HepG2 (cell line): Measurements from ENCODE around the gene NCKAP5L. TPM values are rescaled to one million over a fixed set of nuclear protein-coding genes. Genes with fewer than 3 reads are reported as not detected.

Experiments used
- ATAC-seq: fragments of 200-7000 bp; cut with Tn5 transposase; 3 replicates; pipeline ENCODE4 v1.9.1; 2020; ENCODE audit warnings: mild to moderate bottlenecking, moderate library complexity
- BruUV-seq: library from RNA; stranded (reverse); fragments of 400-500 nt; replicated peaks from 2 replicates; lab custom pipeline; 2021; lab: Mats Ljungman, UMichigan
- CTCF ChIA-PET: fragments of 300-600 bp; formaldehyde crosslinking; extraction: SDS; loops from one replicate; lab custom pipeline; 2021; ENCODE audit warnings: low total read pairs, inconsistent platforms, low intra/inter-chr PET ratio; lab: Yijun Ruan, JAX
- POLR2A ChIA-PET: fragments of 350-600 bp; sonication (Branson Sonifier 250); formaldehyde crosslinking; loops from one replicate; lab custom pipeline; 2020; ENCODE audit warnings: antibody characterized with exemption, inconsistent platforms; lab: Yijun Ruan, JAX
- DNase-seq: peaks from one replicate; pipeline ENCODE4 v3.0.0-alpha.2; 2015; ENCODE audit warnings: low spot score
- FAIRE-seq: peaks from 3 replicates; lab custom pipeline; 2011; peaks lifted over from hg19 to GRCh38; lab: Jason Lieb, UNC
- H2AFZ ChIP-seq: one replicate; pipeline ENCODE4 v1.6.1; 2011; ENCODE audit warnings: low read length, inconsistent platforms
- H3K27ac ChIP-seq: fragments of 300-600 bp; 3 replicates; pipeline ENCODE4 v1.8.0; 2011; ENCODE audit warnings: mixed run types, mild to moderate bottlenecking, mixed read lengths, low read length, inconsistent platforms; ENCODE audit not compliant: insufficient read depth; ENCODE audit errors: extremely low read length
- H3K27me3 ChIP-seq, 2 experiments: fragments of 200-600 bp in 1 of 2; 2 replicates in 1 of 2; 3 replicates in 1 of 2; pipeline versions ENCODE4 v1.6.0 to v1.8.0; 2011; ENCODE audit warnings: low read length in 2 of 2, mild to moderate bottlenecking in 2 of 2, moderate library complexity in 2 of 2, inconsistent platforms in 1 of 2; ENCODE audit not compliant: insufficient read depth in 2 of 2, control insufficient read depth in 1 of 2
- H3K36me3 ChIP-seq, 2 experiments: fragments of 200-600 bp in 1 of 2; replicated peaks in 1 of 2; 2 replicates in 1 of 2; 3 replicates in 1 of 2; pipeline versions ENCODE4 v1.5.1 to v1.8.0; 2011; ENCODE audit warnings: low read length in 2 of 2, inconsistent platforms in 1 of 2; ENCODE audit not compliant: insufficient read depth in 2 of 2, control insufficient read depth in 1 of 2
- H3K4me1 ChIP-seq: 2 replicates; pipeline ENCODE4 v1.5.1; 2012; ENCODE audit warnings: low read length, inconsistent platforms; ENCODE audit not compliant: insufficient read depth
- H3K4me2 ChIP-seq: 2 replicates; pipeline ENCODE4 v1.6.0; 2011; ENCODE audit warnings: low read depth, low read length, inconsistent platforms
- H3K4me3 ChIP-seq, 3 experiments: fragments of 200-600 bp in 1 of 3; sonication (generic), shearing (Covaris generic) in 1 of 3; replicated peaks in 1 of 3; 2 replicates each; pipeline ENCODE4 v1.5.1; 2011 to 2016; ENCODE audit warnings: low read length in 3 of 3, inconsistent platforms in 2 of 3, low read depth in 2 of 3, mild to moderate bottlenecking in 2 of 3, control low read depth in 1 of 3, mixed read lengths in 1 of 3; ENCODE audit not compliant: insufficient read depth in 1 of 3
- H3K79me2 ChIP-seq: one replicate; pipeline ENCODE4 v1.6.1; 2011; ENCODE audit warnings: low read length, inconsistent platforms; ENCODE audit not compliant: insufficient read depth
- H3K9ac ChIP-seq: 2 replicates; pipeline ENCODE4 v1.6.0; 2011; ENCODE audit warnings: mild to moderate bottlenecking, low read depth, low read length, inconsistent platforms; ENCODE audit not compliant: insufficient read depth
- H3K9me3 ChIP-seq: 2 replicates; pipeline ENCODE4 v1.5.1; 2012; ENCODE audit warnings: mild to moderate bottlenecking, low read length
- H4K20me1 ChIP-seq: 2 replicates; pipeline ENCODE4 v1.6.0; 2011; ENCODE audit warnings: inconsistent platforms, mild to moderate bottlenecking, low read length, moderate library complexity; ENCODE audit not compliant: insufficient read depth
- CEBPB ChIP-seq: IDR thresholded peaks from 2 replicates; pipeline ENCODE4 v1.6.1; 2011; ENCODE audit warnings: low read depth, low read length, improper control_type of control experiment, borderline replicate concordance
- CEBPG ChIP-seq: IDR thresholded peaks from 2 replicates; pipeline ENCODE4 v1.6.1; 2016
- HNF4A ChIP-seq: sonication (generic); formaldehyde crosslinking; IDR thresholded peaks from 2 replicates; pipeline ENCODE4 v1.4.0; 2020; ENCODE audit warnings: missing genetic modification reagents
- MYNN ChIP-seq: sonication (generic); formaldehyde crosslinking; IDR thresholded peaks from 2 replicates; pipeline ENCODE4 v1.4.0; 2020; ENCODE audit warnings: mild to moderate bottlenecking, low read depth, missing genetic modification reagents
- NFRKB ChIP-seq: fragments of 450-650 bp; IDR thresholded peaks from 2 replicates; pipeline ENCODE4 v1.6.1; 2017
- PAX8 ChIP-seq: sonication (generic); formaldehyde crosslinking; IDR thresholded peaks from 2 replicates; pipeline ENCODE4 v1.8.0; 2022; ENCODE audit warnings: mild to moderate bottlenecking, missing genetic modification reagents, borderline replicate concordance
- ZNF737 ChIP-seq: sonication (generic); formaldehyde crosslinking; IDR thresholded peaks from 2 replicates; pipeline ENCODE4 v1.5.0; 2020; ENCODE audit warnings: missing genetic modification reagents, mild to moderate bottlenecking, borderline replicate concordance
- ZNF788 ChIP-seq: sonication (generic); formaldehyde crosslinking; IDR thresholded peaks from 2 replicates; pipeline ENCODE4 v1.5.0; 2020; ENCODE audit warnings: mild to moderate bottlenecking, missing genetic modification reagents, borderline replicate concordance
- WGBS: methylation state at CpG from one replicate; pipeline ENCODE4 v1.1.6; 2017; ENCODE audit warnings: low lambda C conversion rate; 5-methylcytosine and 5-hydroxymethylcytosine counted together
- in situ Hi-C: cut with HindIII; loops from 2 replicates; pipeline ENCODE4 v1.10.0; 2017; ENCODE audit warnings: low pct_unique_long_range_greater_than_20kb; ENCODE audit not compliant: extremely low pct_ligation_motif_present
- intact Hi-C: fragments of 100-400 bp; cut with micrococcal nuclease; formaldehyde crosslinking; loops from one replicate; pipeline ENCODE4 v1.10.0; 2022; ENCODE audit not compliant: unreplicated experiment
- polyA plus RNA-seq, 8 experiments: library from polyadenylated mRNA; depleted of rRNA in 3 of 8; stranded (reverse) in 7 of 8; unstranded in 1 of 8; fragments of >200 nt; fragmentation: Illumina TruSeq in 4 of 8; extraction: Trizol in 4 of 8; gene quantifications; 2 replicates each; pipeline versions ENCODE4 v1.2.1 to v1.2.3, GENCODE V29; 2011 to 2016; ENCODE audit warnings: low read depth in 4 of 8, missing spikeins in 1 of 8, mixed read lengths in 1 of 8; ENCODE audit not compliant: insufficient read depth in 1 of 8
- total RNA-seq, 5 experiments: library from RNA; depleted of rRNA; stranded (reverse); fragments of >200 nt; fragmentation: Illumina TruSeq; extraction: Trizol; gene quantifications; 2 replicates each; pipeline ENCODE4 v1.2.3, GENCODE V29; 2016; ENCODE audit warnings: low read depth in 1 of 5
- TF ChIP-seq, protein P1 (sequence below): fragments of 450-650 bp; IDR thresholded peaks from 2 replicates; pipeline ENCODE4 v1.6.1; 2016
- TF ChIP-seq, protein P2 (sequence below): sonication (generic); formaldehyde crosslinking; IDR thresholded peaks from 2 replicates; pipeline ENCODE4 v1.4.0; 2020; ENCODE audit warnings: missing genetic modification reagents, borderline replicate concordance
- TF ChIP-seq, protein P3 (sequence below), 2 experiments: fragments of 450-650 bp in 1 of 2; sonication (generic) in 1 of 2; formaldehyde crosslinking; IDR thresholded peaks; 2 replicates each; pipeline versions ENCODE4 v1.5.0 to v1.8.0; 2020 to 2022; ENCODE audit warnings: mild to moderate bottlenecking in 1 of 2, missing genetic modification reagents in 1 of 2

Gene NCKAP5L
- total and polyA plus RNA-seq, 2 of the 13 experiments (the other 11 are each of a cell fraction or from before 2014, with no cell fraction given): 4.1 to 9.0 TPM

DNA sequence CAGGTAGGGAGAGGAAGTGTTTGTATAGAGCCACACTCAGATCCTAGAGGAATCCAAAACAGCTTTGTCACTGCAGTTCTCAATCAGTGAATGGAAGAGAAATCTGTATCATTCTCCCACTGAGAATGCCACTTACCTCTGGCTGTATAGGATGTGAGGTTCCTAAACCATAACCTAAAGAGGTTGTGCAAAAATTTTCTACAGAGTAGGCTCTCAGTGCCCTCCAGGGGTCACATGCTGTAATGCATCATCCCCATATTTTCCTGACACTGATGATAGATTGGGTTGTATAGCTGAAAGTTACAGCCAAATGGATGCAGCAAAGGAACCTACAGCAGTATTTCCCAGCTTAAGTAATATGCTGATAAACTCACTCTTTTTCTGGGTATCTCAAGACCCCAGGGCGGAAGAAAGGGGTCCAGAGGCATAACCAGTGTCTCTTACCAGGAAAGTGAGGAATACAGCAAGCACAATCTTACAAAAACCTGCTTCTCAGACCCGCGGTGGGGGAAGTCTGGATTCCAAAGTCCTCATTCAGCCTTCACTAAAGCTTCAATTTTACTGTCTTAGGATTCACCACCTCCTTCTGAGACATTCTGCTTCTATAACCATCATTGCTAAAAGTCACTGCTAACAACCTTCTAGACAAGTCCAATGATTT lies 10.9 kb upstream of the NCKAP5L start (continued):
- TF ChIP-seq PAX8 (no peak), NFRKB (no peak), ZNF788 (no peak), ZNF737 (CRISPR knock-in tag) (no peak)
- TF ChIP-seq, protein P1, sequence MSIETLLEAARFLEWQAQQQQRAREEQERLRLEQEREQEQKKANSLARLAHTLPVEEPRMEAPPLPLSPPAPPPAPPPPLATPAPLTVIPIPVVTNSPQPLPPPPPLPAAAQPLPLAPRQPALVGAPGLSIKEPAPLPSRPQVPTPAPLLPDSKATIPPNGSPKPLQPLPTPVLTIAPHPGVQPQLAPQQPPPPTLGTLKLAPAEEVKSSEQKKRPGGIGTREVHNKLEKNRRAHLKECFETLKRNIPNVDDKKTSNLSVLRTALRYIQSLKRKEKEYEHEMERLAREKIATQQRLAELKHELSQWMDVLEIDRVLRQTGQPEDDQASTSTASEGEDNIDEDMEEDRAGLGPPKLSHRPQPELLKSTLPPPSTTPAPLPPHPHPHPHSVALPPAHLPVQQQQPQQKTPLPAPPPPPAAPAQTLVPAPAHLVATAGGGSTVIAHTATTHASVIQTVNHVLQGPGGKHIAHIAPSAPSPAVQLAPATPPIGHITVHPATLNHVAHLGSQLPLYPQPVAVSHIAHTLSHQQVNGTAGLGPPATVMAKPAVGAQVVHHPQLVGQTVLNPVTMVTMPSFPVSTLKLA: no peak
- TF ChIP-seq, protein P2, sequence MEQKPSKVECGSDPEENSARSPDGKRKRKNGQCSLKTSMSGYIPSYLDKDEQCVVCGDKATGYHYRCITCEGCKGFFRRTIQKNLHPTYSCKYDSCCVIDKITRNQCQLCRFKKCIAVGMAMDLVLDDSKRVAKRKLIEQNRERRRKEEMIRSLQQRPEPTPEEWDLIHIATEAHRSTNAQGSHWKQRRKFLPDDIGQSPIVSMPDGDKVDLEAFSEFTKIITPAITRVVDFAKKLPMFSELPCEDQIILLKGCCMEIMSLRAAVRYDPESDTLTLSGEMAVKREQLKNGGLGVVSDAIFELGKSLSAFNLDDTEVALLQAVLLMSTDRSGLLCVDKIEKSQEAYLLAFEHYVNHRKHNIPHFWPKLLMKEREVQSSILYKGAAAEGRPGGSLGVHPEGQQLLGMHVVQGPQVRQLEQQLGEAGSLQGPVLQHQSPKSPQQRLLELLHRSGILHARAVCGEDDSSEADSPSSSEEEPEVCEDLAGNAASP: 0 out of 2 replicates have a peak, but pooled peaks have one; percentile 14
- TF ChIP-seq, all 625 proteins: peak for 8

DNA sequence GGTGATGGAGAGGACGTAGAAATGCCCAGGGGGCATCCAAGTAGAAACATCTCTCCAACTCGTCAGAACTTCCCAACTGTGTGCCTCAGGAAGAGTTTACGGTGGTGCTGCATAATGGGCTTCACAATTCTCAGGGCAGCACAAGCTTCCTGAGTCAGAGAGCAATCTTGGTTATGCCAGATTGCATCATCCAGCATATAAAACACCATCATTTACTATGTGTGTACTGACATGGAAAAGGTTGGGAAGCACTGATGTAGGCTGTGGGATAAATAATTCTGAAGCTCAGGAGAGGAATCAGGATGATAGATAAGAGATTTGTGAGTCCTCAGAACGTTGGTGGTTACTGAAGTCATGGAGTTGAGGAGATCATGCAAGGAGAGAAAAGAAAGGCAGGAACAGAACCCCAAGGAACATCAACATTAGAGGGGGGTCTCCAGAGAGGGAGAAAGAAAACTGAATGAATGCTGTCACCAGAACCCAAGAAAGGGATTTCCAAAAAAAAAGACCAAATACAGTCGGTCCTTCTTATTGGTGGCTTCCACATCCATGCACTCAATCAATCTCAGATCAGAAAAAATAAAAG lies 4.7 kb upstream of the NCKAP5L start:
- H3K36me3 ChIP-seq: no peaks in the 10 kb centered on the region
- no TSS peak for BruUV-seq
- FAIRE-seq: no peak
- H3K9ac ChIP-seq: no peak overlapping the region
- H3K27me3 ChIP-seq: no peaks in the 10 kb centered on the region
- no peaks in the 10 kb centered on the region for H4K20me1 ChIP-seq
- DNase-seq: no peak
- H2AFZ ChIP-seq: no peak overlapping the region
- H3K79me2 ChIP-seq: no peaks in the 10 kb centered on the region
- ChIA-PET POLR2A (interaction anchor here (0.8 to 2.7 kb wide), 3 partner anchors 9 to 32 kb away, joined by 3 to 7 read pairs (median 3); partner anchors contain the start of gene BCDIN3D), CTCF (no interaction called here)
- in situ Hi-C loops (loop anchor here (10.0 kb wide), 1 partner anchor 58 kb away; no protein-coding TSS in a partner anchor), intact Hi-C loops (no loop called here)
- peaks cover 29% of the 10 kb centered on the region for H3K4me1 ChIP-seq
- no peak overlapping the region for H3K4me2 ChIP-seq
- ATAC-seq: no peak
- WGBS: 31% methylated on average over 5 of the region's 5 CpGs
- no peak overlapping the region for H3K4me3 ChIP-seq
- no peaks in the 10 kb centered on the region for H3K9me3 ChIP-seq
- no peak overlapping the region for H3K27ac ChIP-seq
- TF ChIP-seq CEBPG (CRISPR knock-in tag): peak; percentile 30; the same call in 1 of the 2 replicates
- TF ChIP-seq CEBPB: peak; percentile 51; the same call in 1 of the 2 replicates
- TF ChIP-seq HNF4A (CRISPR knock-in tag): no peak
- TF ChIP-seq MYNN: no peak
- TF ChIP-seq, protein P3, sequence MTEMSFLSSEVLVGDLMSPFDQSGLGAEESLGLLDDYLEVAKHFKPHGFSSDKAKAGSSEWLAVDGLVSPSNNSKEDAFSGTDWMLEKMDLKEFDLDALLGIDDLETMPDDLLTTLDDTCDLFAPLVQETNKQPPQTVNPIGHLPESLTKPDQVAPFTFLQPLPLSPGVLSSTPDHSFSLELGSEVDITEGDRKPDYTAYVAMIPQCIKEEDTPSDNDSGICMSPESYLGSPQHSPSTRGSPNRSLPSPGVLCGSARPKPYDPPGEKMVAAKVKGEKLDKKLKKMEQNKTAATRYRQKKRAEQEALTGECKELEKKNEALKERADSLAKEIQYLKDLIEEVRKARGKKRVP (CRISPR knock-in tag; IDR thresholded peaks at IDR 0.05): peak in 1 of 2 experiments; percentile 85; a peak in 2 of 4 replicates
